OCI-LY7 (cell line): Measurements from ENCODE around the gene SERPINE2. TPM values are rescaled to one million over a fixed set of nuclear protein-coding genes. Genes with fewer than 3 reads are reported as not detected.

Source experiments
- BruUV-seq: library from RNA; stranded (reverse); fragments of 400-500 nt; replicated peaks from 2 replicates; lab custom pipeline; 2021; lab: Mats Ljungman, UMichigan
- CTCF ChIA-PET: fragments of 300-600 bp; sonication (Branson Sonifier 250); formaldehyde crosslinking; loops from one replicate; lab custom pipeline; 2022; ENCODE audit warnings: antibody characterized with exemption; ENCODE audit not compliant: unreplicated experiment; lab: Charles Lee
- POLR2A ChIA-PET: fragments of 300-600 bp; sonication (Branson Sonifier 250); formaldehyde crosslinking; loops from one replicate; lab custom pipeline; 2022; ENCODE audit warnings: antibody characterized with exemption; lab: Charles Lee
- DNase-seq: peaks from one replicate; pipeline ENCODE4 v3.0.0-alpha.2; 2015; ENCODE audit warnings: low spot score
- H2AFZ ChIP-seq: fragments of 200-600 bp; sonication (generic), shearing (Covaris generic); 2 replicates; pipeline ENCODE4 v1.6.1; 2014; ENCODE audit warnings: mild to moderate bottlenecking, antibody characterized with exemption, low read length, moderate library complexity
- H3K27ac ChIP-seq: fragments of 200-600 bp; sonication (generic); 2 replicates; pipeline ENCODE4 v1.5.1; 2014; ENCODE audit warnings: mixed run types, low read depth, mild to moderate bottlenecking, moderate library complexity, low read length, inconsistent platforms; ENCODE audit not compliant: poor library complexity, severe bottlenecking
- H3K36me3 ChIP-seq: fragments of 200-600 bp; sonication (generic); 2 replicates; pipeline ENCODE4 v1.6.1; 2014; ENCODE audit warnings: mild to moderate bottlenecking, antibody characterized with exemption, low read length, moderate library complexity, mixed read lengths; ENCODE audit not compliant: insufficient read depth
- H3K4me1 ChIP-seq: fragments of 200-600 bp; sonication (generic); 2 replicates; pipeline ENCODE4 v1.5.1; 2014; ENCODE audit warnings: mild to moderate bottlenecking, low read length; ENCODE audit not compliant: insufficient read depth, poor library complexity, severe bottlenecking
- H3K4me2 ChIP-seq: fragments of 200-600 bp; sonication (generic); 2 replicates; pipeline ENCODE4 v1.6.1; 2014; ENCODE audit warnings: mild to moderate bottlenecking, low read length
- H3K4me3 ChIP-seq: fragments of 200-600 bp; sonication (generic); 2 replicates; pipeline ENCODE4 v1.5.1; 2014; ENCODE audit warnings: mild to moderate bottlenecking, low read depth, low read length; ENCODE audit not compliant: poor library complexity, severe bottlenecking
- H3K79me2 ChIP-seq: fragments of 200-600 bp; sonication (generic); 2 replicates; pipeline ENCODE4 v1.6.1; 2016; ENCODE audit warnings: low read depth, mild to moderate bottlenecking, low read length, moderate library complexity, mixed read lengths; ENCODE audit not compliant: insufficient read depth
- H3K9me2 ChIP-seq: fragments of 200-600 bp; sonication (generic); 2 replicates; pipeline ENCODE4 v1.6.1; 2016; ENCODE audit warnings: mild to moderate bottlenecking, low read length, mixed read lengths; ENCODE audit not compliant: insufficient read depth
- H3K9me3 ChIP-seq: fragments of 200-600 bp; sonication (generic); 2 replicates; pipeline ENCODE4 v1.6.1; 2014; ENCODE audit warnings: mild to moderate bottlenecking, mixed run types, low read length, mixed read lengths
- H4K20me1 ChIP-seq: fragments of 200-600 bp; sonication (generic); 2 replicates; pipeline ENCODE4 v1.6.1; 2014; ENCODE audit warnings: mild to moderate bottlenecking, antibody characterized with exemption, low read length, moderate library complexity, mixed read lengths; ENCODE audit not compliant: insufficient read depth
- EZH2phosphoT487 ChIP-seq: fragments of 200-600 bp; sonication (generic); IDR thresholded peaks from 2 replicates; pipeline ENCODE4 v1.6.1; 2018; ENCODE audit warnings: low read depth, borderline replicate concordance, mild to moderate bottlenecking, mixed run types, antibody characterized with exemption, low read length, moderate library complexity, mixed read lengths
- intact Hi-C: fragments of 100-400 bp; cut with micrococcal nuclease; formaldehyde crosslinking; loops from one replicate; pipeline ENCODE4 v1.10.0; 2022; ENCODE audit not compliant: unreplicated experiment
- total RNA-seq, 2 experiments: library from RNA; depleted of rRNA in 1 of 2; stranded (reverse); fragments of >200 nt in 1 of 2; shearing (Covaris generic) in 1 of 2; gene quantifications; 2 replicates each; pipeline ENCODE4 v1.2.3, GENCODE V29; 2014 to 2022
- TF ChIP-seq, protein P1 (sequence below): fragments of 200-600 bp; sonication (generic); conservative IDR thresholded peaks from 2 replicates; pipeline ENCODE4 v1.5.1; 2014; ENCODE audit warnings: mild to moderate bottlenecking, antibody characterized with exemption, low read length, moderate library complexity, mixed read lengths

Gene SERPINE2
- total RNA-seq, 2 experiments from 2014 or later: not detected

DNA sequence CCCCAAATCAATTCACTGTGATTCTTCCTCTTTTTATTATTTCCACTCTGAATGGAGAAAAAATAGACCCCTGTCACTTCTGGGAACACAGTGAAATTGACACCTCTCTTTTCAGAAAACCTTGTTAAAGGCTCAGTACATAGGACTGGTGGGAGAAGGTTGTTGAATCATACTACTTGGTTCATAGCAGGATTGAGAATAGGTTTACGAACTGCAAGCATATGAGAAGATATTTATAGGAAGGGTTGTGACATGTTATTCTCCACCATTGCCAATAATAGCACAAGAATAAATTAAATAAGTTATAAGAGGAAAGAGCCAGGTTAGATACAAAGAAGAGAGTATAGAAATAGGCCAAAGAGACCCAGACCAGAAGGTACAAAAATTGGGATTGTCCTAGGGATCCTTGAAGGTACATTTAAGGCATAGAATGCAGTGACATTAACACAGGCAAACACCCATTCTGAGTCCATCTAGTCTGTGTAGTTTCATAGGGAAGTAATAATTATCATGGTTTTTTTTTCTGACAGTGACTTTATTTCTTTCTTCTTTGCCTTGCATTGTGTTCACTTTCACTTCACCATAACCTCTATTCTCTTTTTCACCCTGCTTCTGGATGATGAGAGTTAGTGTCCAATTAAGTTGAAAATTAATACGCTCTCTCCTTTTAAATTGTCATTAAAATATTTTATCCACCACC is 21.8 kb upstream of the SERPINE2 start:
- Histone ChIP-seq H3K27ac (no peak overlapping the region), H3K79me2 (no peaks in the 10 kb centered on the region), H2AFZ (no peak overlapping the region), H3K9me3 (no peaks in the 10 kb centered on the region), H3K4me3 (no peak overlapping the region), H3K4me1 (no peaks in the 10 kb centered on the region), H4K20me1 (no peaks in the 10 kb centered on the region), H3K4me2 (no peak overlapping the region), H3K36me3 (no peaks in the 10 kb centered on the region), H3K9me2 (no peaks in the 10 kb centered on the region)
- intact Hi-C loops: no loop called here
- CTCF ChIA-PET: no interaction called here
- POLR2A ChIA-PET: interaction anchor here (0.6 to 0.7 kb wide), 2 partner anchors 8 to 457 kb away, joined by 3 read pairs; no protein-coding TSS in a partner anchor
- TF ChIP-seq EZH2phosphoT487: no peak
- TF ChIP-seq, protein P1, sequence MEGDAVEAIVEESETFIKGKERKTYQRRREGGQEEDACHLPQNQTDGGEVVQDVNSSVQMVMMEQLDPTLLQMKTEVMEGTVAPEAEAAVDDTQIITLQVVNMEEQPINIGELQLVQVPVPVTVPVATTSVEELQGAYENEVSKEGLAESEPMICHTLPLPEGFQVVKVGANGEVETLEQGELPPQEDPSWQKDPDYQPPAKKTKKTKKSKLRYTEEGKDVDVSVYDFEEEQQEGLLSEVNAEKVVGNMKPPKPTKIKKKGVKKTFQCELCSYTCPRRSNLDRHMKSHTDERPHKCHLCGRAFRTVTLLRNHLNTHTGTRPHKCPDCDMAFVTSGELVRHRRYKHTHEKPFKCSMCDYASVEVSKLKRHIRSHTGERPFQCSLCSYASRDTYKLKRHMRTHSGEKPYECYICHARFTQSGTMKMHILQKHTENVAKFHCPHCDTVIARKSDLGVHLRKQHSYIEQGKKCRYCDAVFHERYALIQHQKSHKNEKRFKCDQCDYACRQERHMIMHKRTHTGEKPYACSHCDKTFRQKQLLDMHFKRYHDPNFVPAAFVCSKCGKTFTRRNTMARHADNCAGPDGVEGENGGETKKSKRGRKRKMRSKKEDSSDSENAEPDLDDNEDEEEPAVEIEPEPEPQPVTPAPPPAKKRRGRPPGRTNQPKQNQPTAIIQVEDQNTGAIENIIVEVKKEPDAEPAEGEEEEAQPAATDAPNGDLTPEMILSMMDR: no peak
- no TSS peak for BruUV-seq
- DNase-seq: no peak

DNA sequence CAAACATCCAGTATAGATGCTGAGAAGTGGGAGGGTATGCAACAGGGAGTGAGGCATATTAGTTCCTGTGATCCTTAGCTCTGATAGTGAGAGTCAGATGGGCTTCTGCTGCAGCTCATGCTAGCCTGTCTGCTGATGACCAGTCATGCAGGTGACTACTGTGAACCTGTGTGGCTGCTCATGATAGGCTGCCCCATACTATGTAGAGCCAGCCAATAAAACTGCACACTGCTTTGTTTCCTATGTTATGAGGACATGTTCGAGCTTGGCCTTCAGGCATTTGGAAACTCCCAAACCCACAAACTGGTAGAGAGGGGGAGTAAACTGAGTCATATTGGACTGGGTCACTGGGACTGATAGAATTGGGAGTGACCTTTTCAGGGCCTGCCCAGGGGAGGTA is 20.1 kb upstream of the SERPINE2 start:
- no peak overlapping the region for H3K4me2 ChIP-seq
- H3K4me1 ChIP-seq: no peaks in the 10 kb centered on the region
- H3K9me2 ChIP-seq: no peaks in the 10 kb centered on the region
- no peaks in the 10 kb centered on the region for H3K79me2 ChIP-seq
- no peaks in the 10 kb centered on the region for H3K36me3 ChIP-seq
- H3K4me3 ChIP-seq: no peak overlapping the region
- H2AFZ ChIP-seq: no peak overlapping the region
- TF ChIP-seq EZH2phosphoT487: no peak
- TF ChIP-seq, protein P1: no peak
- ChIA-PET POLR2A (no interaction called here), CTCF (no interaction called here)
- DNase-seq: no peak
- H4K20me1 ChIP-seq: no peaks in the 10 kb centered on the region
- no peak overlapping the region for H3K27ac ChIP-seq
- intact Hi-C loops: no loop called here
- no TSS peak for BruUV-seq
- no peaks in the 10 kb centered on the region for H3K9me3 ChIP-seq

DNA sequence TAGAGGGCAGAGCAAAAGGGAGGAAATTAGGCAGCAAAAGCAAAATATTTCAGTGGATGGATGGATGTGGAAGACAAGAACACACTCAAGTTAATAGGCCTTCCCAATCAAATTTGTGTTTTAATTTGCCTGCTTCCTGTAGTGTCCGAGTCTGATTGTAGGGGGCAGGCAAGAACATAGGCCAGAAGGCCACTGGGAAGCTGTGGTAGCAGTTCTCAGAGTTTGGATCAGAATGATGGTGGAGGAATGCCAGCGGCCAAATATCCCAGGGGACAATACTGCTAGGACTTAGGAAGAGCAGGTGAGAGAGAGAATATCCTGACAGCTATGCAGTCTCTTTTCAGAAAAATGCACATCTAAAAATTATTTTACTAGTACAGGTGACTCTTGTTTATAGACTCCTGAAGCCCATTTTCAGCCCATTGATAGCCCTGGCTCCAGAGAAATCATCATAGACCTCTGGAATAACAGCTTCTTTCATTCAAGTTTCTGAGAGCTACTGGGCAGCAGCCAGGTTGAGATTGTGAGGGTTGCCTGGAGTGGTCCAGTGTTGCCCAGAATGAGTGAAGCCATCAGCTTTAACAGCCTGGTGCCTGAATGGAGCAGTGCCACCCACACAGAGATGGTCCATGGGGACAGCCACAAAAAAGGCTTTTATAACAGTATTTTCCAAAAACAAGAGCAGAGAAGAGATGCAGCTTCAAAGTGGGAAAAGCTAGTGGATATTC is 19.1 kb upstream of the SERPINE2 start:
- POLR2A ChIA-PET: no interaction called here
- intact Hi-C loops: no loop called here
- CTCF ChIA-PET: interaction anchor here (0.6 kb wide), 1 partner anchor 73 kb away, joined by 3 read pairs; no protein-coding TSS in a partner anchor

More for the DNA sequence above, 19.1 kb upstream of the SERPINE2 start:
- H2AFZ ChIP-seq: no peak overlapping the region
- DNase-seq: no peak
- TF ChIP-seq, protein P1: no peak
- TF ChIP-seq EZH2phosphoT487: no peak
- no peaks in the 10 kb centered on the region for H4K20me1 ChIP-seq
- no peaks in the 10 kb centered on the region for H3K36me3 ChIP-seq
- no peak overlapping the region for H3K27ac ChIP-seq
- H3K4me3 ChIP-seq: no peak overlapping the region
- no peaks in the 10 kb centered on the region for H3K79me2 ChIP-seq
- H3K9me3 ChIP-seq: no peaks in the 10 kb centered on the region
- H3K9me2 ChIP-seq: no peaks in the 10 kb centered on the region
- BruUV-seq: no TSS peak
- H3K4me1 ChIP-seq: no peaks in the 10 kb centered on the region
- no peak overlapping the region for H3K4me2 ChIP-seq
